LoVo (cell line): ENCODE results near the gene OLFML3.
"Not testable (repeated sequence)": the region's sequence is repeated elsewhere in the genome, so short reads cannot be mapped to it uniquely, and the experiment has no call there.

Experiments
- DNase-seq: peaks from one replicate; pipeline ENCODE4 v3.0.0-alpha.2; 2016; ENCODE audit warnings: low spot score

The OLFML3 gene, protein sequence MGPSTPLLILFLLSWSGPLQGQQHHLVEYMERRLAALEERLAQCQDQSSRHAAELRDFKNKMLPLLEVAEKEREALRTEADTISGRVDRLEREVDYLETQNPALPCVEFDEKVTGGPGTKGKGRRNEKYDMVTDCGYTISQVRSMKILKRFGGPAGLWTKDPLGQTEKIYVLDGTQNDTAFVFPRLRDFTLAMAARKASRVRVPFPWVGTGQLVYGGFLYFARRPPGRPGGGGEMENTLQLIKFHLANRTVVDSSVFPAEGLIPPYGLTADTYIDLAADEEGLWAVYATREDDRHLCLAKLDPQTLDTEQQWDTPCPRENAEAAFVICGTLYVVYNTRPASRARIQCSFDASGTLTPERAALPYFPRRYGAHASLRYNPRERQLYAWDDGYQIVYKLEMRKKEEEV

DNA sequence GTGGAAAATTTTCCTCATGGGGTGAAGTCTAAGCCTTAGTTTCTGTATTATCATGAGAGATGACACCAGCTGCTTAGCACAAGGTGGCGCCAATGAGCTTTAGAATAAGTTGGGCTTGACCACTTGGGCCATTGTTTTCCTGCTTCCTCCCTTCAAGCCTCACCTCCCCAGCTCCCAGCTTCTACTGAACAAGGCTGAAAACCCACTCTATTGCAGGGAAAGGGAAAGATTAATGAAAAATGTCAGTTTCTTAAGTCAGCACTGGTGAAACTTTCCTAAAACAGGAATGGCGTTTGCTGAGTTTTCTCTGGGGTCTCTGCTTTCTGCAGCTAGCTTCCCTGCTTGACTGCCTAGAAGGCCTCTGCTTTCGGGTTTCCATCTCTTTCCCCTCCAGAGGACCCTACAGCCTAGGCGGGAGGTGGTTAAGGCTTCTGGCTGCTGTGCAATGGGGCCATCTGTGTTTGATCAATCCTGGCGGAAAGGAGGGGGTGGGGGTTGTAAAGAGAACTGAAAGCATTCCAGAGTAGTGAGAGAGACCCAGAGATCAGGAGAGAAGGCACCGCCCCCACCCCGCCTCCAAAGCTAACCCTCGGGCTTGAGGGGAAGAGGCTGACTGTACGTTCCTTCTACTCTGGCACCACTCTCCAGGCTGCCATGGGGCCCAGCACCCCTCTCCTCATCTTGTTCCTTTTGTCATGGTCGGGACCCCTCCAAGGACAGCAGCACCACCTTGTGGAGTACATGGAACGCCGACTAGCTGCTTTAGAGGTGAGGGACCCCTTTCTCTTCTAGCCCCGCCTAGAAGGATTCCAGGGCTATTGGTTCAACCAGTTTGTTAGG, at the start of gene OLFML3:
Gene OLFML3 (plus strand): TSS at position 612 of the 840 bp plus-strand sequence. CDS start 43 bp downstream, at position 655.
- DNase-seq, result peak; percentile 75

DNA sequence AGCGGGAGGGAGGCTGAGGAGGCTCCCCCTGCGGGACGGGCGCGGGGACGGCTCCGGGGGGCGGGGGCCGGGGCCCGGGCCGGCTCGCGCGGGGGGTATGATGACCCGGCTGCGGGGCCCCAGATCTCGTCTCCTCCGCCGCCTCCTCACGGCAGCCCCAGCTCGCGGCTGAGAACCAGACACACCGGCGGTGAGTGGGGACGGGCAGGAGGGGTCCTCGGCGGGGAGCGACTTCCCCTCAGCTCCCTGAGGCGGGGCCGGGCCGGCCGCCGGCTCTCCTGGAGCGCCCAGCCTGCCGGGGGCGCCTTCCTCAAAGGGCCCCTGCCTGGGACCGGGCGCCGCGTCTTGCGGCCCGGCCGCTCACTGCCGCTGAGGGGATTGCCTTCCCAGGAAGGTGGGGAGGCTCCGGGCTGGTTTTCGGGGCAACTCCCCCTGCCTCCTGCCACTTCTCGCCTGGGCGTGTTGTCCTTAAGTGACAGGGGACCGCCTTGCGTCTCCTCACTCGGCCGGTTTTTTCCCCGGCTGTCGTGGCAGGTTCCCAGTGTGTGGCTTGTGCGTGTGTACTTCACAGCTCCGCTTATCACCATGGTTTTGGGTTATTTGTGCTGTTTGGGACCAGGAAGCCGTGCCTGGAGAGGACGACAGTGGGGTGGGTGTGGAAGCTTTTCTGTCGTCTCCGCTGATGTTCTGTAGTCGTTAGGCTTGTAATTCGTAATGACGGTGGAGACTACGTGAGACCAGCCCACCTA, 49.4 kb upstream of the OLFML3 start:
- DNase-seq, result peak; percentile 29

DNA sequence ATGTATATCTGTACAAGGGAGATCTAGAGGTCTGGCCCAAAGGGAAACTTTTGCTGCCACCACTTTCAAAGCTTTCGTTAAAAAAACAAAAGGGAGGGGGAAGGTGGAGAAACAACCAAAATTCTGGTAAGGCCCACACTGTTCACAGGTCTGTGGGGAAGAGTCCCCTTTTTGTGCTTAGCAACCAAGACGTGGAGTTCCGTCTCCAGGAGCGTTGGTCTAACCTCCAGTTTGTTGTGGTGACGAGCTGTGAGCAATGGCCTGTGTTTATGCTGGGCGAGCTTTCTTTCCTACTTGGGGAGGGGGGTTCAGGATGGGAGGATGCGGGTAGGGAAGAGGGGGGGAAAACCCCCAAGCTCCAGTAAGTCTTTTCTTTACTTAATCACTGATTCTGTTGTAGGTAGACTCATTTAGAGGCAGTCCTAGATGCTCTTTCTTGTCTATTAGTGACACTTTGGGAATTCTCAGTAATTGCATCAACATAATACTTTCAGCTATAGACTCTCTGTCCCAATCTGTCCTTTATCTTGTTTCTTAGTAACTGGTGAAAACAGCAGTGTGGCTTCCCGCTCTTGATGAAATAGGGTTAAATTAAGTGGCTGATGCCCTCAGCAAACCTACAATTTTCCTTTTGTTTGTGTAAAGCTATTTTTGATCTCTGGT, 48.6 kb upstream of the OLFML3 start:
- DNase-seq, result no peak

DNA sequence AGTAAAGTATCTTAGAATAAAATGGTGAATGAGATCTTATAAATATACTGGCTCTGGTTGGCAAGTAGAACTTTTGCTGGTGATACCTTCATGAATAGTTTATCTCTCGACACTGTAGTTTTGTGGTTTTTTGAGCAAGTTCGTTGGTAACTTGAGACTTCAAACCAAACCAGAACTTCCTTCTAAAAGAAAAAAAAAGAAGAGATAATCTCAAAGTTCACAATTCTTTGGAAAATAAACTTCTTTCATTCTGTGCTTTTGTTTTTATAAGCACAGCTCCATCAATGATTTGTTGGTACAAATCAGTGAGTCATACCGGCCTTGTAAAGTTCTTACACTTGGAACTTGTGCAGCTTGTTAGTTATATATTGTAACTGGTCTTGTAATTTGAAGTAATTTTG, 47.8 kb upstream of the OLFML3 start:
- DNase-seq, result peak; percentile 35

DNA sequence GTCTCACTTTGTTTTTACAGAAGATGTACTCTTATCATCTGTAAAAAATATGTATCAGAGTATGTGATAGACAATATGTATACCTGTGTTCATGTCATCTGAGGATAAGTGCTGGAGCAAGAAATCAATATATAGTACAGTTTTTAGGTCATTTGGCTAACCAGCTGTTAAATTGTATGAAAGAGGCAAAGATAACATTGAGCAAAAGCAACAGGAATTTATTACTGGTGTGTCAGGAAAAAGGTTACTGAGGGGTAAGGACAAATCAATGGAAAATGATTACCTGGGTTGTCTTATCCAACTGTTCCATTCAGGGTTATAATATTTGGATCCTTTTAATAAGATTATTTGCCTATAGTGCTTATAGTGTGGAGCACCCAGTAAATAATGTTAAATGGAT, 45.3 kb upstream of the OLFML3 start:
- no peak for DNase-seq

DNA sequence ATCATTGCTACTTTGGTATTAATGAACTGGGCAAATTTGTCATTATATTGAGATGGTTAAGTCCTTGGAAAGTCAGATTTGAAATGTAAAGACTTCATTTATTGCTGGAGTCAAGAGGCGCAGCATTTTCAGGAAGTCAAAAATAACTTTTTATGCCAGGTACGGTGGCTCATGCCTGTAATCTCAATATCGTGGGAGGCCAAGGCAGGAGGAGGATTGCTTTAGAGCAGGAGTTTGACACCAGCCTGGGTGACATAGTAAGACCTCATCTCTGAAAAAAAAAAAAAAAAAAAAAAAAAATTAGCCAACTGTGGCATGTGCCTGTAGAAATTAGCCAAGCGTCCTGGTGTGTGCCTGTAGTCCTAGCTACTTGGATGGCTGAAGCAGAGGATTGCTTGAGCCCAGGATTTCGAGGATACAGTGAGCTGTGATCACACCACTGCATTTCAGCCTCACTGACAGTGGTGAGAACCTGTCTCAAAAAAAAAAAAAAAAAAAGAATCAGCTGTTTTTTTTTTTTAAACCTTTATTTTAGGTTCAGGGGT, 44.7 kb upstream of the OLFML3 start:
- DNase-seq, result no peak

DNA sequence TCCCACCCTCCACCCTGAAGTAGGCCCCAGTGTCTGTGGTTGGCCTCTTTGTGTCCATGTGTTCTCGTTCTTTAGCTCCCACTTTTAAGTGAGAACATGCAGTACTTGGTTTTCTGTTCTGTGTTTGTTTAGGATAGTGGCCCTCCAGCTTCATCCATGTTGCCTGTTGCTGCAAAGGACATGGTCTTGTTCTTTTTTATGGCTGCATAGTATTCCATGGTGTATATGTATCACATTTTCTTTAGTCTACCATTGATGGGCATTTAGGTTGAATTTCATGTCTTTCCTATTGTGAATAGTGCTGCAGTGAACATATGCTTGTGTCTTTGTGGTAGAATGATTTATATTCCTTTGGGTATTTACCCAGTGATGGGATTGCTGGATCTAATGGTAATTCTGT, 44.1 kb upstream of the OLFML3 start:
- DNase-seq, result no peak

DNA sequence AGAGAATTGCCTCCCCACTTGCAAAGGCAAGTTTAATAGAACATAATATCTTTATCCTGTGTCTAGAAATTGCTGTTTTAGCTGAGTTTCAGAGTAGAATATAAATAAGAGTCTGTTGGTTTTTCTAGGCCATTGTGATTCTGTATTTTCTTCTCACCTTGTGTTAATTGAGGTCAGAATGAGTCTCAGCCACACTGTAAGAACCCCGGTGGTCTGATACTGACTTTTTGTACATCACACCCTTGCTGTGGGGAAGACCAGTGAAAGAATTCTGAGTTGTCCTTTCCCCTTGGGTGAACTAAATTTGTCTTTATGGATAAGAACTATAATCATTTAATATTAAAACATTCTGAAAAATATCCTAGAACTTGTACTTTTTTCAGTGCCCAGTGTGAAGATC, 43.3 kb upstream of the OLFML3 start:
- no peak for DNase-seq

DNA sequence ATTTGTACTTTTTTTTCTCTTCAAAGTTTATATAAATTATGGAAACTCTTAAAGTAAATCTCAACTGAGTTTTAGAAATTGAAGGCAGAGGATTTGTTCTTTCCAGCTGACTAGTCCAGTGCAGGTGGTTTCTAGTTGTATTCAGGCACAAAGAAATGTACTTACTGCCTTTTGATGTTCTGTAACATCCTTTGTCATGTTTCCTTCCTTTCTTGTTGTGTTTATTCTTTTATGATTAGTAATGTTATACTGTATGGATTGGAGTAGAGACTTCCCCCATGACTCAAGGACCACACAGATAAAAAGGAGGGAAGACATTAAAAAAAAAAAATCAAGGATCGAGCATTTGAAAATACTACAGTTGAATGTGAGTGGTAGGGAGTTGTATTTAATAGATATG, 42.1 kb upstream of the OLFML3 start:
- no peak for DNase-seq

DNA sequence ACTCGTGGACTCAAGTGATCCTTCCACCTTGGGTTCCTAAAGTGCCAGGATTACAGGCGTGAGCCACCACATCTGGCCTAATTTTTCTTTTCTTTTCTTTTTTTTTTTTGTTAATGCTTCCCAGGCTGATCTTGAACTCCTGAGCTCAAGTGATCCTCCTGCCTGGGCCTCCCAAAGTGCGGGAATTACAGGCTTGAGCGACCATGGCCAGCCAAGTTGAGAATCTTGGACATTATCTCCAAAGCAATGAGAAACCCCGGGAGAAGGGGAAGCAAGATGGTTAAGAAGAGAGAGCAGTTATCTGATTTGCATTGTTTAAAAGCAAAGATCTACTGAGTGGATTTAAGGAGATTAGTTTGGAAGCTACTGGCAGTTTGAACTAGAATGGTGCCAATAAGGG, 41.1 kb upstream of the OLFML3 start:
- no peak for DNase-seq

DNA sequence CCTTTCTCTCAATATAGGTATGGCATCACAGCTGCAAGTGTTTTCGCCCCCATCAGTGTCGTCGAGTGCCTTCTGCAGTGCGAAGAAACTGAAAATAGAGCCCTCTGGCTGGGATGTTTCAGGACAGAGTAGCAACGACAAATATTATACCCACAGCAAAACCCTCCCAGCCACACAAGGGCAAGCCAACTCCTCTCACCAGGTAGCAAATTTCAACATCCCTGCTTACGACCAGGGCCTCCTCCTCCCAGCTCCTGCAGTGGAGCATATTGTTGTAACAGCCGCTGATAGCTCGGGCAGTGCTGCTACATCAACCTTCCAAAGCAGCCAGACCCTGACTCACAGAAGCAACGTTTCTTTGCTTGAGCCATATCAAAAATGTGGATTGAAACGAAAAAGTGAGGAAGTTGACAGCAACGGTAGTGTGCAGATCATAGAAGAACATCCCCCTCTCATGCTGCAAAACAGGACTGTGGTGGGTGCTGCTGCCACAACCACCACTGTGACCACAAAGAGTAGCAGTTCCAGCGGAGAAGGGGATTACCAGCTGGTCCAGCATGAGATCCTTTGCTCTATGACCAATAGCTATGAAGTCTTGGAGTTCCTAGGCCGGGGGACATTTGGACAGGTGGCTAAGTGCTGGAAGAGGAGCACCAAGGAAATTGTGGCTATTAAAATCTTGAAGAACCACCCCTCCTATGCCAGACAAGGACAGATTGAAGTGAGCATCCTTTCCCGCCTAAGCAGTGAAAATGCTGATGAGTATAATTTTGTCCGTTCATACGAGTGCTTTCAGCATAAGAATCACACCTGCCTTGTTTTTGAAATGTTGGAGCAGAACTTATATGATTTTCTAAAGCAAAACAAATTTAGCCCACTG, 38.7 kb upstream of the OLFML3 start:
- DNase-seq, result no peak

DNA sequence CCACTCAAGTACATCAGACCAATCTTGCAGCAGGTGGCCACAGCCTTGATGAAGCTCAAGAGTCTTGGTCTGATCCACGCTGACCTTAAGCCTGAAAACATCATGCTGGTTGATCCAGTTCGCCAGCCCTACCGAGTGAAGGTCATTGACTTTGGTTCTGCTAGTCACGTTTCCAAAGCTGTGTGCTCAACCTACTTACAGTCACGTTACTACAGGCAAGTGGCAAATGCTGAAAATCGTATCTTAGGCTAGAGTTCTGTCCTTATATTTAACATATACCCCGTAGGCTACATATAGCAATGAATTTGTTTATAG, 38.1 kb upstream of the OLFML3 start:
- no peak for DNase-seq

DNA sequence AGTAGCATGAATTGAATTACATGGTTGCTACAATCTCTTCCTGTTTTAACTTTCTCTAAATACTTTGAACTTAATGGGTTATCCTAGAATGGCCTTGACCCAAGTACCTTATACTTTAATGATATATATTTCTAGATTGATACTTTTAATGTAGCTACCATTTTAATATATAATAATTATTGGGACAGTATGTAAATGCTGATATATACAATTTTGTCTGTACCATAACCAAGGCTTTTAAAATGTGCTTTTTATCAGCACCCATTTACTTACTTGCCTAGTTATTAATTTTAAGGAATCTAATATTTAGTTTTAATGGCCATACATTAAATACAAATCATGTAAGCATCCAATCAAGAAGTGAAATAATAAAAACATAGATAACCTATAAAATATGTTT, 36.7 kb upstream of the OLFML3 start:
- no peak for DNase-seq

DNA sequence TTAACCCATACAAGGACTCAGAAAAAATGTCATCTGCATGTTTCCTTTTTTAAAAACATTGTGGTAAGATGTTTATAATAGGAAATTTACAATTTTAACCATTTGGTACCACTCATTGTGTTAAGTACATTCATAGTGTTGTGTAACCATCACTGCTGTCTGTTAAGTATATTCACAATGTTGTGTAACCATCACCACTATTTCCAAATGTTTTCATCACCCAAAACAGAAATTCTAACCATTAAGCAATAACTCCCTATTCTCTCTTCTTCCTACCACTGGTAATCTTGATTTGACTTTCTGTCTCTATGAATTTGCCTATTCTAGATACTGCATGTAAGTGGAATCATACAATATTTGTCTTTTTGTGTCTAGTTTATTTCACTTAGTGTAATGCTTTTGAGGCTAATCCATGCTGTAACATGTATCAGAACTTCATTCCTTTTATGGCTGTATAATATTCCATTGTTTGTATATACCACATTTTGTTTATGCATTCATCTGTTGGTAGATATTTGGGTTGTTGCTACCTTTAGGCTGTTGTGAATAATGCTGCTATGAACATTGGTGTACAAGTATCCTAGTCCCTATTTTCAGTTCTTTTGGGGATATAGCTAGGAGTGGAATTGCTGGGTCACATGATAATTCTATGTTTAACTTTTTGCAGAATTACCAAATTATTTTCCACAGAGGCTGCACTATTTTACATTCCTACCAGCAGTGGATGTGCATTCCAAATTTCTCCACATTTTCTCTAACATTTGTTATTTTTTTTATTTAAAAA, 36.1 kb upstream of the OLFML3 start:
- no peak for DNase-seq

DNA sequence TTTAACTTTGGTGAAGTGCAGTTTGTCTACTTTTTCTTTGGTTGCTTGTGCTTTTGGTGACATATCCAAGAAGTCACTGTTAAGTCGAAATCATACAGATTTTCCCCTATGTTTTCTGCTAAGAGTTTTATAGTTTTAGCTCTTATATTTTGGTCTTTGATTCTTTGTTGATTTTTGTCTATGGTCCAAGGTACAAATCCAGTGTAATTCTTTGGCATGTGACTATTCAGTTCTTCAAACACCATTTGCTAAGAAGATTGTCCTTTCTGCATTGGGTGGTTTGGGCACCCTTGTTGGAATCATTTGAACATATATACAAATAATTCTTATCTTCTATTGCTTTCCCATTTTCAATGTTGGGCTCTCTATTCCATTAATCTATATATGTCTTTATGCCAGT, 33.9 kb upstream of the OLFML3 start:
- no peak for DNase-seq

DNA sequence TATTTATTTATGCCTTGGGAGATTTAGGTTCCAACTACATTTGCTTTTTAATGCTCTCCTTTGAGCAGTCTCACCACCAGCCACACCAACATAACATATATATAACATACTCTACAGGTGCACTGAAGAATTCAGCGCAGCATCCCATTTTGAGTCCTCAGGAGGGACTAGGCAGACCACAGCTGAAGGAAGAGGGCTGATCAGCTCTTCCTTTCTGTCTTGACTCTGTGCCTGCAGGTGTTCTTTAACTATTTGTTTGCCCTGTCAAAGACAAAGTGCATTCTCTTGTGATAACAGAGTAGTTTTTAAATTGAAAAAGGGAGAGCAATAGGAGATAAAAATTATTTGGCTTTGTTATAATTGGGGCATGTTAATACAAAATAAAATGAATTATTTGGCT, 33.2 kb upstream of the OLFML3 start:
- DNase-seq, result no peak

DNA sequence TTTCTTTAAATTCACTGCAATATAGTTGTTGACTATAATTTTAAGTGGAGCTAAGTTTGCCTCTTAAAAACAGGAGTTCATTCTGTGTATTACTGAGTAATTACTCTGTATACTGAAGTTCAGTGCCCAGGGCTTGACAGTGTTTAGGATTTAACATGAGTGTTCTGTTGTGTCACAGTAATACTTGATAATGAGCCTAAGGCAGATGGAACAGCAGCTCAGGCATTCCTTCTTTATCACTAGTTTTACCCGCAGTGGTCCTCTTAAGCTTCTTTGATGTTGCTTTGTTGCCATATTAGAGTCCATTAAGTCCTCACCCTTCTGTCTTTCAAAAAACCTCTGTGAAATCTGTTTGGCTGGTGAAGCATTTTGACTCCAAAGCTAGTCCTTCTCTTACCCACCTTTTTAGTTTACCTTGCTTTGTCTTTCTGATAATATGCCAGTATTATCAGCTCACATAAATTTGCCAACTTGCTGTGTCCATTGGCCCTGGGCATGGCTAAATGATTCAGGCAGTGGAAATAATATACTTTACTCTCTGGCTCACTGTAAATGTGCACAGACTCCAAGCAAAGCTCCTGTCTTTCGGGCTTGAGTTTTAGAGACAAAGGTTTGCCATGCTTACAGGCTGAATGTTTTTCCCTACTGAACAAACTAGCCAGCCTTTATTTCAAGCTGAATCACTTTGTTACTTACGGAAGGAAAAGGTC, 32.4 kb upstream of the OLFML3 start:
- DNase-seq, result no peak

DNA sequence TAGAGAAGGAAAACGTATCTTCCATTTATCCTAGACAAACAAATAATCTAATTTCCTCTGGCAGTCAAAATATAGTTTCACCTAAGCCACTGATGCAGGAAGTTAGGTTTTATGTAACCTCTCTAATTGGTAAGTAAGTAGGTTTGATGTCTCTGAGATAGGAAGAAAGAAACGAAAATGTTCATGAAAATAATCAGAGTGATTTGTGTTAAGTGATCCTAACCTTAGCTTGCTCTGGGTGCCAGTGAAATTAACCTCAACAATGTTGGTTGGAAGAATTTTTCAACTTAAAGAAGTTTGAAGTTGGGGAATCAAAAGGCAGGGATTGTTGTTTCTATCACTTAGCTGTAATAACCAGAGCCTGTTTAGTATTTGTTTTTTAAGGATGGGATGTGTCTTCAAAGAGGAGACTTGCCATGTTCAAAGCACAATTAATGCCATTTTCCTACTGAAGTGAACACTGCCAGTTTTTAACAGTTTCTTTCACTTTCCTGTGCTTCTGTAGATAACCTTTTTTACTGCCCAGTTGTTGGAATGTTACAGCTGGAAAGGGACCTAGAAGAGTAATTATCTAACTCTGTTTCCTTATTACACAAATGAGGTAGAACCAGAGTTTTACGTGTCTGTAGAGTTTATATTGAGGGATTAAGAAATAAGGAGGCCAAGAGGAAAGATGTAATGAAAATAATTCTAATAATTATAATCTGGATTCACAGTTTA, 31.7 kb upstream of the OLFML3 start:
- no peak for DNase-seq

DNA sequence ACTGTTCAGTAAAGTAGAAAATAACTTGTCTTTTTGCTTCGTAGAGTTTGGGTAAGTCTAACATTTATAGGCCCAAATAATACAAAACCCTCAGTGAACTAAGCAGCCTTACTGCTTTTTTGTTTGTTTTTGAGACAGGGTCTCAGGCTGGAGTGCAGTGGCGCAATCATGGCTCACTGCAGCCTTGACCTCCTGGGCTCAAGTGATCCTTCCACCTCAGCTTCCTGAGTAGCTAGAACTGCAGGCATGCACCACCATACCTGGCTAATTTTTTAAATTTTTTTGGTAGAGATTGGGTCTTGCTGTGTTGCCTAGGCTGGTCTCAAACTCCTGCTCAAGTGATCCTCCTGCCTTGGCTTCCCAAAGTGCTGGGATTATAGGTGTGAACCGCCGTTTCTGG, 31.1 kb upstream of the OLFML3 start:
- not testable (repeated sequence) for DNase-seq
